Mesenchymal stem cell (in vitro differentiated cells and primary cell): ENCODE data around the gene PDK1. TPM values are rescaled to one million over a fixed set of nuclear protein-coding genes. Genes with fewer than 3 reads are reported as not detected.

Experiments
- small RNA-seq: library from polyadenylated mRNA; stranded (forward); fragments of <200 nt; extraction: miRNeasy Mini kit (QIAGEN cat#:217004); gene quantifications from one replicate; pipeline ENCODE3, GENCODE V24; 2013; ENCODE audit warnings: low read depth

The PDK1 gene

Small RNA genes within 50 kb of the gene (small RNA-seq; reads per million reads assigned to genes)
- not detected for gene RF00019
